A549 (cell line): ENCODE results near the gene PSAT1. TPM values are rescaled to one million over a fixed set of nuclear protein-coding genes. Genes with fewer than 3 reads are reported as not detected.
A peak's percentile ranks its signal among the peaks of the same experiment; 100 is the strongest.

Experiments
- ATAC-seq, 2 experiments: fragments of 200-7000 bp in 1 of 2; fragments of >200 bp in 1 of 2; cut with Nextera tagmentation in 1 of 2; cut with Tn5 transposase in 1 of 2; 3 replicates each; pipeline versions ENCODE4 v1.8.0 to v1.9.1; 2018 to 2020; ENCODE audit warnings: mild to moderate bottlenecking in 1 of 2, moderate library complexity in 1 of 2
- CTCF ChIA-PET: fragments of 300-600 bp; sonication (Branson Sonifier 250); formaldehyde crosslinking; extraction: SDS; loops from one replicate; lab custom pipeline; 2021; ENCODE audit warnings: antibody characterized with exemption, inconsistent platforms; lab: Yijun Ruan, JAX
- POLR2A ChIA-PET: fragments of 350-600 bp; formaldehyde crosslinking; extraction: SDS; loops from one replicate; lab custom pipeline; 2021; ENCODE audit warnings: antibody characterized with exemption, inconsistent platforms; lab: Yijun Ruan, JAX
- DNase-seq, 2 experiments: peaks; one replicate each; pipeline versions ENCODE4 v3.0.0 to v3.0.0-alpha.2; 2011 to 2016; ENCODE audit warnings: low read depth in 1 of 2, low spot score in 1 of 2
- FAIRE-seq: peaks from 2 replicates; lab custom pipeline; 2011; peaks lifted over from hg19 to GRCh38; lab: Jason Lieb, UNC
- H3K27ac ChIP-seq, 2 experiments: fragments of >200 bp; sonication (Bioruptor Twin); formaldehyde crosslinking; 3 replicates each; pipeline ENCODE4 v1.5.1; 2016 to 2017
- H3K4me1 ChIP-seq: fragments of >200 bp; sonication (Bioruptor Twin); formaldehyde crosslinking; 3 replicates; pipeline ENCODE4 v1.6.1; 2016
- H3K4me2 ChIP-seq: fragments of >200 bp; sonication (Bioruptor Twin); formaldehyde crosslinking; 3 replicates; pipeline ENCODE4 v1.6.1; 2016
- H3K4me3 ChIP-seq: fragments of >200 bp; sonication (Bioruptor Twin); formaldehyde crosslinking; 3 replicates; pipeline ENCODE4 v1.5.1; 2016
- H3K9me3 ChIP-seq: fragments of >200 bp; sonication (Bioruptor Twin); formaldehyde crosslinking; 3 replicates; pipeline ENCODE4 v1.6.1; 2016
- BHLHE40 ChIP-seq: IDR thresholded peaks from 2 replicates; pipeline ENCODE4 v1.6.1; 2012; ENCODE audit warnings: low read depth, low read length, inconsistent platforms
- CBX2 ChIP-seq: fragments of 200-600 bp; sonication (generic); IDR thresholded peaks from 2 replicates; pipeline ENCODE4 v1.6.1; 2016; ENCODE audit warnings: low read depth, mild to moderate bottlenecking, borderline replicate concordance
- CHD4 ChIP-seq: fragments of 200-600 bp; sonication (generic); IDR thresholded peaks from 2 replicates; pipeline ENCODE4 v1.6.1; 2016; ENCODE audit warnings: antibody characterized with exemption, mild to moderate bottlenecking, borderline replicate concordance
- CTCF ChIP-seq: fragments of >200 bp; sonication (Bioruptor Twin); formaldehyde crosslinking; IDR thresholded peaks from 3 replicates; pipeline ENCODE4 v1.5.1; 2016
- EHMT2 ChIP-seq: fragments of 200-600 bp; sonication (generic); IDR thresholded peaks from 2 replicates; pipeline ENCODE4 v1.6.1; 2016; ENCODE audit warnings: antibody characterized with exemption, low read depth, mild to moderate bottlenecking, moderate library complexity
- EP300 ChIP-seq, 2 experiments: fragments of >200 bp; sonication (Bioruptor Twin); formaldehyde crosslinking; IDR thresholded peaks; 2 replicates in 1 of 2; 3 replicates in 1 of 2; pipeline ENCODE4 v1.6.1; 2016 to 2017
- FOXS1 ChIP-seq: fragments of 250-450 bp; sonication (Bioruptor Pico); IDR thresholded peaks from 2 replicates; pipeline ENCODE4 v1.5.0; 2020; ENCODE audit warnings: mild to moderate bottlenecking, moderate library complexity
- HOXA7 ChIP-seq: fragments of 250-450 bp; sonication (Bioruptor Pico); IDR thresholded peaks from 2 replicates; pipeline ENCODE4 v1.5.0; 2020; ENCODE audit warnings: mild to moderate bottlenecking, moderate library complexity
- HOXB5 ChIP-seq: fragments of 250-450 bp; sonication (Bioruptor Pico); IDR thresholded peaks from 2 replicates; pipeline ENCODE4 v1.5.0; 2020; ENCODE audit warnings: mild to moderate bottlenecking, moderate library complexity
- JUNB ChIP-seq: fragments of >200 bp; sonication (Bioruptor Twin); formaldehyde crosslinking; IDR thresholded peaks from 2 replicates; pipeline ENCODE4 v1.6.1; 2016
- MAX ChIP-seq: IDR thresholded peaks from 2 replicates; pipeline ENCODE4 v1.6.1; 2012
- MYC ChIP-seq: IDR thresholded peaks from 2 replicates; pipeline ENCODE4 v1.6.1; 2012; ENCODE audit warnings: mild to moderate bottlenecking, inconsistent platforms, low read length, improper control_type of control experiment, borderline replicate concordance
- RAD21 ChIP-seq, 2 experiments: fragments of >200 bp in 1 of 2; sonication (Bioruptor Twin) in 1 of 2; formaldehyde crosslinking in 1 of 2; IDR thresholded peaks in 1 of 2; conservative IDR thresholded peaks in 1 of 2; 2 replicates in 1 of 2; 3 replicates in 1 of 2; pipeline ENCODE4 v1.6.1; 2012 to 2018; ENCODE audit warnings: inconsistent platforms in 1 of 2
- RARB ChIP-seq: fragments of 250-450 bp; sonication (Bioruptor Pico); IDR thresholded peaks from 2 replicates; pipeline ENCODE4 v1.8.0; 2021; ENCODE audit warnings: mild to moderate bottlenecking, moderate library complexity
- RCOR1 ChIP-seq: fragments of 150-350 bp; IDR thresholded peaks from 2 replicates; pipeline ENCODE4 v1.6.1; 2014; ENCODE audit warnings: antibody characterized with exemption, low read length, low read depth
- SMC3 ChIP-seq: fragments of >200 bp; sonication (Bioruptor Twin); formaldehyde crosslinking; IDR thresholded peaks from 3 replicates; pipeline ENCODE4 v1.6.1; 2018; ENCODE audit warnings: inconsistent platforms
- SREBF2 ChIP-seq: fragments of 450-650 bp; IDR thresholded peaks from 2 replicates; pipeline ENCODE4 v1.6.1; 2014; ENCODE audit warnings: mild to moderate bottlenecking, moderate library complexity
- TFCP2L1 ChIP-seq: fragments of 250-450 bp; sonication (Bioruptor Pico); IDR thresholded peaks from 2 replicates; pipeline ENCODE4 v1.5.0; 2021; ENCODE audit warnings: mild to moderate bottlenecking
- TP53 ChIP-seq: fragments of 250-450 bp; sonication (Bioruptor Pico); IDR thresholded peaks from 2 replicates; pipeline ENCODE4 v1.5.0; 2021; ENCODE audit warnings: mild to moderate bottlenecking, moderate library complexity
- ZFP36 ChIP-seq: fragments of 450-650 bp; IDR thresholded peaks from 2 replicates; pipeline ENCODE4 v1.6.1; 2014; ENCODE audit warnings: borderline replicate concordance; ENCODE audit not compliant: partially characterized antibody
- ZNF302 ChIP-seq: fragments of 250-450 bp; sonication (Bioruptor Pico); IDR thresholded peaks from 2 replicates; pipeline ENCODE4 v1.9.0; 2021; ENCODE audit warnings: inconsistent platforms, mild to moderate bottlenecking, moderate library complexity
- WGBS: methylation state at CpG from one replicate; pipeline ENCODE4 v1.1.6; 2017; ENCODE audit errors: missing lambda C conversion rate; 5-methylcytosine and 5-hydroxymethylcytosine counted together
- polyA plus RNA-seq, 4 experiments: library from polyadenylated mRNA; depleted of rRNA in 3 of 4; stranded (reverse); fragments of >200 nt; fragmentation: RNase III in 1 of 4; extraction: RNeasy Plus Mini Kit Qiagen cat#74134 plus additional on column Dnase treatment in 1 of 4; gene quantifications; 2 replicates in 3 of 4; 3 replicates in 1 of 4; pipeline ENCODE4 v1.2.3, GENCODE V29; 2011 to 2017
- TF ChIP-seq, protein P1 (sequence below): fragments of 250-450 bp; sonication (Bioruptor Pico); IDR thresholded peaks from 2 replicates; pipeline ENCODE4 v1.5.0; 2020; ENCODE audit warnings: low read depth, mild to moderate bottlenecking, moderate library complexity
- TF ChIP-seq, protein P2 (sequence below): fragments of >200 bp; sonication (Bioruptor Twin); formaldehyde crosslinking; IDR thresholded peaks from 2 replicates; pipeline ENCODE4 v1.6.1; 2016

The PSAT1 gene
- polyA plus RNA-seq, 2 of the 4 experiments (the other 2 are of a cell fraction), result 200 to 529 TPM

GRCh38 chr9:78249542-78249941 is 47.4 kb upstream of the PSAT1 start:
- Histone ChIP-seq H3K4me1 (no peaks in the 10 kb centered on the region), H3K4me3 (no peak overlapping the region), H3K4me2 (no peak overlapping the region), H3K27ac (no peak overlapping the region), H3K9me3 (no peaks in the 10 kb centered on the region)
- DNase-seq (no peak), FAIRE-seq (no peak), ATAC-seq (no peak)
- CTCF ChIA-PET, result interaction anchor here (0.6 kb wide), 1 partner anchor 27 kb away, joined by 3 read pairs; no protein-coding TSS in a partner anchor
- POLR2A ChIA-PET, result no interaction called here
- TF ChIP-seq TP53 (no peak), RCOR1 (no peak), MYC (no peak), CBX2 (no peak), BHLHE40 (no peak)

- ATAC-seq, result no peak
- FAIRE-seq, result no peak
- Histone ChIP-seq H3K27ac (no peak overlapping the region), H3K4me1 (no peaks in the 10 kb centered on the region), H3K9me3 (no peaks in the 10 kb centered on the region), H3K4me3 (no peak overlapping the region), H3K4me2 (no peak overlapping the region)
- ChIA-PET POLR2A (no interaction called here), CTCF (interaction anchor here (0.7 kb wide), 1 partner anchor 24 kb away, joined by 3 read pairs; no protein-coding TSS in a partner anchor)
- DNase-seq, result no peak
- 87% methylated on average over 1 of the region's 1 CpG for WGBS
- TF ChIP-seq MAX (no peak), EP300 (IDR thresholded peaks at IDR 0.05) (no peak), RARB (CRISPR knock-in tag) (no peak), BHLHE40 (no peak)
Observed at GRCh38 chr9:78252616-78253015, 44.3 kb upstream of the PSAT1 start.

GRCh38 chr9:78253285-78253684 is 43.6 kb upstream of the PSAT1 start:
- POLR2A ChIA-PET, result no interaction called here

DNA sequence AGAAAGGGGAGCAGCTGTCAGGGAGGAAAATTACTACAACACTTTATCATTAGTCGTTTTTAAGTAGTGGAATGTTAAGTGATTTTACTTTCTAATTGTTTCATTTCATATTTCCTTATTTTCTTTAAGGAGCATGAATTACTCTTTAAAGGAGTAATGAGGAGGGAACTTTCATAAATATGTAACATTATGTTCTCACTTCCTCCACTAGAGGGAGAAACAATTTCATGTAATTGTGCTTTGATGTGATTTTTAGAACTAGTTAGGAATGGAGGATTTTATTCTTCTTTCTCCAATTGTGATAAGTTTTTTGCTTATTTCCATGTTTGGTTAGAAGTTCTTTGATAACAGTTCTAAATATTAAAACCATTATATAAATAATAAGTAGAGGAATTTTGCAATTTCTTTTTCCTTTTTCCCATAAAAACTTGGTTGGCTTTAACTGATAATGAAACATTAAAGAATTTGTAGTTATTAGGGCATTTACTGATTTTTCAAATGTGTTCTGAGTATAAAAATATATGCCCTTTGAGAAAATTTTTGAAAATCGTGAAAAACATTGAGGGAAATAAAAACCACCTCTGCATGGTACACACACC is 35.4 kb upstream of the PSAT1 start:
- Histone ChIP-seq H3K9me3 (no peaks in the 10 kb centered on the region), H3K4me1 (no peaks in the 10 kb centered on the region), H3K4me2 (no peak overlapping the region), H3K27ac (no peak overlapping the region), H3K4me3 (no peak overlapping the region)
- ChIA-PET POLR2A (no interaction called here), CTCF (interaction anchor here (0.6 to 1.9 kb wide), 13 partner anchors 11 to 108 kb away, joined by 3 to 7 read pairs (median 3); no protein-coding TSS in a partner anchor)
- WGBS, result under 1% methylated on average over 2 of the region's 2 CpGs
- FAIRE-seq, result peak; percentile 39
- TF ChIP-seq RAD21 (conservative IDR thresholded peaks at IDR 0.05 in 1 of 2, IDR thresholded peaks at IDR 0.05 in 1 of 2), result peak; percentile 58 to 59
- TF ChIP-seq EP300 (IDR thresholded peaks at IDR 0.05), result no peak
- TF ChIP-seq CTCF, result peak; percentile 62
- peak; percentile 41 for TF ChIP-seq SMC3
- peak; percentile 36 to 45 for DNase-seq
- peak in 1 of 2 experiments; percentile 70; a peak in 2 of 6 replicates for ATAC-seq

More at GRCh38 chr9:78253285-78253684, 43.6 kb upstream of the PSAT1 start:
- TF ChIP-seq RARB (CRISPR knock-in tag) (no peak), SREBF2 (no peak), SMC3 (no peak)
- TF ChIP-seq, all 56 proteins: peak for 0
- H3K4me3 ChIP-seq, result no peak overlapping the region
- 91% methylated on average over 4 of the region's 4 CpGs for WGBS
- H3K4me1 ChIP-seq, result no peaks in the 10 kb centered on the region
- no peak for FAIRE-seq
- no peaks in the 10 kb centered on the region for H3K9me3 ChIP-seq
- no peak for ATAC-seq
- no peak overlapping the region for H3K27ac ChIP-seq
- no peak overlapping the region for H3K4me2 ChIP-seq
- no peak for DNase-seq
- CTCF ChIA-PET, result interaction anchor here (0.7 kb wide), 1 partner anchor 23 kb away, joined by 3 read pairs; no protein-coding TSS in a partner anchor

DNA sequence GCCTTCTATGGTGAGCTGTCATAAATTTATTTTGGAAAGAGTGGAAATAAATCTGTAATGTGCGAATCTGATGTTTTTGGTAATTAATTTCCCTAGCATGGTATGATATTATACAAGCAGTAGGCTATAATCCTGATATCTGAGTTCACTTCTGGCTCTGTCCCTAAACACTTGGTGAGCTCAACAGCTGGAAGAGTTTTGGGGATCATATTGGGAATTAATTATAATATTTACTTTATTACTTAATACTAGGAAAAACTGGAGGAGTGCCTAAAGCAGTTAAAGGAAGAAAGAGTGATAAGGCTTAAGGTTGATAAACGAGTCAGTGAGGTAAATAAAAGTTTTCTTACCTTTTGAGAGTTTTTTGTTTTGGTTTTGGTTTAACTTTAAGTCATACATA is 34.3 kb upstream of the PSAT1 start:
- no peak for ATAC-seq
- H3K4me2 ChIP-seq, result no peak overlapping the region
- POLR2A ChIA-PET, result interaction anchor here (1.0 kb wide), 1 partner anchor 34 kb away, joined by 4 read pairs; the partner anchor contains the start of gene PSAT1
- 75% methylated on average over 2 of the region's 2 CpGs for WGBS
- H3K27ac ChIP-seq, result no peak overlapping the region
- CTCF ChIA-PET, result interaction anchor here (1.3 kb wide), 1 partner anchor 33 kb away, joined by 4 read pairs; no protein-coding TSS in a partner anchor
- H3K4me1 ChIP-seq, result no peaks in the 10 kb centered on the region
- DNase-seq, result no peak
- no peak for TF ChIP-seq HOXB5 (CRISPR knock-in tag)
- no peak for TF ChIP-seq EHMT2
- no peak for TF ChIP-seq ZNF302
- no peak for TF ChIP-seq CHD4
- TF ChIP-seq, protein P1, sequence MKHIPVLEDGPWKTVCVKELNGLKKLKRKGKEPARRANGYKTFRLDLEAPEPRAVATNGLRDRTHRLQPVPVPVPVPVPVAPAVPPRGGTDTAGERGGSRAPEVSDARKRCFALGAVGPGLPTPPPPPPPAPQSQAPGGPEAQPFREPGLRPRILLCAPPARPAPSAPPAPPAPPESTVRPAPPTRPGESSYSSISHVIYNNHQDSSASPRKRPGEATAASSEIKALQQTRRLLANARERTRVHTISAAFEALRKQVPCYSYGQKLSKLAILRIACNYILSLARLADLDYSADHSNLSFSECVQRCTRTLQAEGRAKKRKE (CRISPR knock-in tag), result no peak
- TF ChIP-seq FOXS1 (CRISPR knock-in tag), result no peak
- no peak for TF ChIP-seq HOXA7 (CRISPR knock-in tag)
- no peak for TF ChIP-seq TFCP2L1
- TF ChIP-seq RAD21 (conservative IDR thresholded peaks at IDR 0.05 in 1 of 2, IDR thresholded peaks at IDR 0.05 in 1 of 2), result no peak
- no peak for TF ChIP-seq ZFP36
- TF ChIP-seq, protein P2, sequence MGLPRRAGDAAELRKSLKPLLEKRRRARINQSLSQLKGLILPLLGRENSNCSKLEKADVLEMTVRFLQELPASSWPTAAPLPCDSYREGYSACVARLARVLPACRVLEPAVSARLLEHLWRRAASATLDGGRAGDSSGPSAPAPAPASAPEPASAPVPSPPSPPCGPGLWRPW, result no peak
- TF ChIP-seq JUNB, result no peak
- no peak overlapping the region for H3K4me3 ChIP-seq
- no peak for FAIRE-seq
- no peaks in the 10 kb centered on the region for H3K9me3 ChIP-seq
